H1 (cell line): ENCODE measurements around the gene STXBP5L. TPM values are rescaled to one million over a fixed set of nuclear protein-coding genes. Genes with fewer than 3 reads are reported as not detected.

Source experiments
- CTCF ChIA-PET: fragments of 300-600 bp; sonication (Branson Sonifier 250); formaldehyde crosslinking; loops from one replicate; lab custom pipeline; 2021; ENCODE audit not compliant: partially characterized antibody; lab: Charles Lee
- POLR2A ChIA-PET: fragments of 300-600 bp; sonication (Branson Sonifier 250); formaldehyde crosslinking; loops from one replicate; lab custom pipeline; 2021; ENCODE audit warnings: inconsistent platforms; ENCODE audit not compliant: partially characterized antibody; lab: Charles Lee
- DNase-seq, 2 experiments: peaks; one replicate each; pipeline versions ENCODE4 v3.0.0 to v3.0.0-alpha.2; 2010 to 2022; ENCODE audit warnings: low spot score in 2 of 2, low read depth in 1 of 2, mixed read lengths in 1 of 2
- FAIRE-seq: peaks from 2 replicates; lab custom pipeline; 2011; peaks lifted over from hg19 to GRCh38; lab: Jason Lieb, UNC
- H2AFZ ChIP-seq: 2 replicates; pipeline ENCODE4 v1.8.1; 2012; ENCODE audit warnings: low read length, inconsistent platforms
- H2AK5ac ChIP-seq: 2 replicates; pipeline ENCODE4 v1.6.1; 2013; ENCODE audit warnings: low read depth, low read length
- H2BK120ac ChIP-seq: replicated peaks from 2 replicates; pipeline ENCODE3; 2013; ENCODE audit warnings: low read depth, low read length, inconsistent platforms
- H2BK12ac ChIP-seq: 2 replicates; pipeline ENCODE4 v1.6.1; 2013; ENCODE audit warnings: low read depth, low read length
- H2BK15ac ChIP-seq: 2 replicates; pipeline ENCODE4 v1.6.1; 2013; ENCODE audit warnings: low read length
- H2BK20ac ChIP-seq: 2 replicates; pipeline ENCODE4 v1.6.1; 2013; ENCODE audit warnings: low read length
- H2BK5ac ChIP-seq: 2 replicates; pipeline ENCODE4 v1.6.1; 2013; ENCODE audit warnings: low read depth, low read length
- H3K14ac ChIP-seq: 2 replicates; pipeline ENCODE4 v1.6.1; 2013; ENCODE audit warnings: inconsistent platforms; ENCODE audit not compliant: insufficient read length
- H3K18ac ChIP-seq: 2 replicates; pipeline ENCODE4 v1.6.1; 2013; ENCODE audit warnings: low read length; ENCODE audit errors: extremely low read depth
- H3K23ac ChIP-seq: 2 replicates; pipeline ENCODE4 v1.6.1; 2013; ENCODE audit warnings: inconsistent platforms; ENCODE audit not compliant: insufficient read length
- H3K23me2 ChIP-seq: 2 replicates; pipeline ENCODE4 v1.6.1; 2013; ENCODE audit warnings: low read depth, low read length
- H3K27ac ChIP-seq: 2 replicates; pipeline ENCODE4 v1.6.1; 2011; ENCODE audit warnings: low read depth, low read length, inconsistent platforms
- H3K27me3 ChIP-seq, 4 experiments: replicated peaks in 1 of 4; 1 replicate in 1 of 4; 2 replicates in 3 of 4; pipeline versions ENCODE4 v1.6.1 to v1.8.1; 2011 to 2013; ENCODE audit warnings: low read length in 3 of 4, mild to moderate bottlenecking in 3 of 4, inconsistent platforms in 2 of 4, mixed read lengths in 2 of 4, moderate library complexity in 1 of 4; ENCODE audit not compliant: control insufficient read depth in 3 of 4, insufficient read depth in 3 of 4; ENCODE audit errors: extremely low read depth in 1 of 4
- H3K36me3 ChIP-seq, 4 experiments: 2 replicates each; pipeline versions ENCODE4 v1.6.1 to v1.8.1; 2011 to 2013; ENCODE audit warnings: mild to moderate bottlenecking in 4 of 4, low read length in 3 of 4, moderate library complexity in 2 of 4, control low read depth in 1 of 4, inconsistent platforms in 1 of 4; ENCODE audit not compliant: insufficient read depth in 4 of 4, control insufficient read depth in 2 of 4
- H3K4ac ChIP-seq: replicated peaks from 2 replicates; pipeline ENCODE3; 2013; ENCODE audit warnings: low read length, low read depth, mixed read lengths, inconsistent platforms; ENCODE audit not compliant: insufficient read length
- H3K4me1 ChIP-seq, 4 experiments: replicated peaks in 1 of 4; 1 replicate in 1 of 4; 2 replicates in 3 of 4; pipeline versions ENCODE4 v1.6.1 to v1.8.1; 2011 to 2013; ENCODE audit warnings: low read length in 3 of 4, inconsistent platforms in 2 of 4, mixed read lengths in 1 of 4; ENCODE audit not compliant: insufficient read depth in 4 of 4, control insufficient read depth in 3 of 4
- H3K4me2 ChIP-seq, 2 experiments: 2 replicates each; pipeline versions ENCODE4 v1.6.1 to v1.8.1; 2011 to 2013; ENCODE audit warnings: low read depth in 2 of 2, low read length in 2 of 2, control low read depth in 1 of 2, inconsistent platforms in 1 of 2, mild to moderate bottlenecking in 1 of 2; ENCODE audit not compliant: insufficient read depth in 1 of 2
- H3K4me3 ChIP-seq, 4 experiments: fragments of 200-600, 300-600 bp in 1 of 4; sonication (generic), shearing (Covaris generic), sonication (Bioruptor Twin) in 1 of 4; 2 replicates each; pipeline versions ENCODE4 v1.5.1 to v1.8.1; 2011 to 2016; ENCODE audit warnings: low read length in 4 of 4, low read depth in 3 of 4, control low read depth in 2 of 4, inconsistent platforms in 2 of 4, mild to moderate bottlenecking in 2 of 4, mixed read lengths in 1 of 4, moderate library complexity in 1 of 4; ENCODE audit not compliant: insufficient read depth in 2 of 4; ENCODE audit errors: extremely low read depth in 1 of 4
- H3K56ac ChIP-seq: replicated peaks from 2 replicates; pipeline ENCODE3; 2013; ENCODE audit warnings: low read depth, mild to moderate bottlenecking, mixed read lengths, low read length, inconsistent platforms; ENCODE audit not compliant: insufficient read length
- H3K79me1 ChIP-seq: 2 replicates; pipeline ENCODE4 v1.6.1; 2013; ENCODE audit warnings: low read depth, low read length, control low read depth
- H3K79me2 ChIP-seq, 2 experiments: 2 replicates each; pipeline versions ENCODE4 v1.6.1 to v1.8.1; 2012 to 2013; ENCODE audit warnings: low read length in 2 of 2, mild to moderate bottlenecking in 2 of 2, inconsistent platforms in 1 of 2; ENCODE audit not compliant: insufficient read depth in 2 of 2, control insufficient read depth in 1 of 2
- H3K9ac ChIP-seq, 4 experiments: replicated peaks in 1 of 4; 1 replicate in 1 of 4; 2 replicates in 3 of 4; pipeline versions ENCODE4 v1.6.1 to v1.8.1; 2011 to 2013; ENCODE audit warnings: low read depth in 3 of 4, low read length in 3 of 4, control low read depth in 2 of 4, mild to moderate bottlenecking in 2 of 4, moderate library complexity in 2 of 4, inconsistent platforms in 1 of 4; ENCODE audit errors: extremely low read depth in 1 of 4
- H3K9me3 ChIP-seq, 2 experiments: 2 replicates each; pipeline versions ENCODE4 v1.6.1 to v1.8.1; 2012 to 2013; ENCODE audit warnings: mild to moderate bottlenecking in 2 of 2, moderate library complexity in 2 of 2, control low read depth in 1 of 2, inconsistent platforms in 1 of 2, low read depth in 1 of 2, low read length in 1 of 2, mixed read lengths in 1 of 2; ENCODE audit not compliant: insufficient read depth in 2 of 2
- H4K20me1 ChIP-seq, 2 experiments: replicated peaks in 1 of 2; 2 replicates each; pipeline versions ENCODE3 to v1.8.1; 2011 to 2013; ENCODE audit warnings: inconsistent platforms in 2 of 2, low read length in 2 of 2, mild to moderate bottlenecking in 1 of 2; ENCODE audit not compliant: insufficient read depth in 2 of 2, control insufficient read depth in 1 of 2
- H4K5ac ChIP-seq: 2 replicates; pipeline ENCODE4 v1.6.1; 2013; ENCODE audit warnings: low read length, low read depth, mixed read lengths, inconsistent platforms; ENCODE audit not compliant: insufficient read length
- H4K8ac ChIP-seq: 2 replicates; pipeline ENCODE4 v1.8.0; 2013; ENCODE audit warnings: mild to moderate bottlenecking, moderate library complexity, low read length, inconsistent platforms; ENCODE audit not compliant: insufficient read depth; ENCODE audit errors: extremely low read depth
- H4K91ac ChIP-seq: replicated peaks from 2 replicates; pipeline ENCODE3; 2013; ENCODE audit warnings: low read length, mixed read lengths, inconsistent platforms; ENCODE audit not compliant: insufficient read length
- ATF2 ChIP-seq: IDR thresholded peaks from 2 replicates; pipeline ENCODE4 v1.6.1; 2012; ENCODE audit warnings: low read length, inconsistent platforms
- CHD2 ChIP-seq: IDR thresholded peaks from 2 replicates; pipeline ENCODE4 v1.6.1; 2012; ENCODE audit warnings: low read length, improper control_type of control experiment
- CTBP2 ChIP-seq: IDR thresholded peaks from 2 replicates; pipeline ENCODE4 v1.7.0; 2011; ENCODE audit warnings: borderline replicate concordance, mild to moderate bottlenecking, moderate library complexity, mixed read lengths, low read length; ENCODE audit not compliant: insufficient read depth, insufficient read length
- EGR1 ChIP-seq: IDR thresholded peaks from 2 replicates; pipeline ENCODE4 v1.6.1; 2011; ENCODE audit warnings: low read depth, low read length, borderline replicate concordance
- GABPA ChIP-seq: IDR thresholded peaks from 2 replicates; pipeline ENCODE4 v1.6.1; 2011; ENCODE audit warnings: mild to moderate bottlenecking, low read length, moderate library complexity, borderline replicate concordance; ENCODE audit not compliant: insufficient read depth
- KDM1A ChIP-seq: fragments of 200-600, 300-600 bp; sonication (generic); IDR thresholded peaks from 2 replicates; pipeline ENCODE4 v1.7.1; 2016; ENCODE audit warnings: mild to moderate bottlenecking, low read length, borderline replicate concordance
- NANOG ChIP-seq: IDR thresholded peaks from 2 replicates; pipeline ENCODE4 v1.6.1; 2011; ENCODE audit warnings: low read length, low read depth, mild to moderate bottlenecking, inconsistent platforms; ENCODE audit not compliant: insufficient read depth, poor library complexity, severe bottlenecking
- RNF2 ChIP-seq: fragments of 200-900, 300-1000 bp; sonication (generic); IDR thresholded peaks from 2 replicates; pipeline ENCODE4 v1.7.1; 2016; ENCODE audit warnings: borderline replicate concordance, low read depth, mild to moderate bottlenecking, antibody characterized with exemption, low read length; ENCODE audit not compliant: poor library complexity, severe bottlenecking; ENCODE audit errors: missing control alignments
- SAP30 ChIP-seq: fragments of 300-600 bp; sonication (generic); IDR thresholded peaks from 2 replicates; pipeline ENCODE4 v1.7.1; 2012; ENCODE audit warnings: low read length, moderate library complexity, mild to moderate bottlenecking, inconsistent platforms; ENCODE audit not compliant: insufficient read depth, insufficient replicate concordance
- SIN3A ChIP-seq, 2 experiments: IDR thresholded peaks in 1 of 2; conservative IDR thresholded peaks in 1 of 2; 2 replicates each; pipeline ENCODE4 v1.6.1; 2011 to 2012; ENCODE audit warnings: low read length in 2 of 2, improper control_type of control experiment in 1 of 2, low read depth in 1 of 2, mild to moderate bottlenecking in 1 of 2
- SIRT6 ChIP-seq: IDR thresholded peaks from one replicate; pipeline ENCODE4 v1.7.1; 2012; ENCODE audit warnings: low read length, inconsistent platforms
- WGBS, 2 experiments: shearing (Covaris generic) in 1 of 2; methylation state at CpG; one replicate each; pipeline versions ENCODE4 v1.1.6 to v1.1.7; 2013 to 2015; ENCODE audit warnings: low lambda C conversion rate in 2 of 2, mixed read lengths in 2 of 2, inconsistent platforms in 1 of 2, low coverage in 1 of 2, missing lambda C conversion rate in 1 of 2; ENCODE audit not compliant: insufficient replicate concordance in 2 of 2, insufficient coverage in 1 of 2, insufficient read length in 1 of 2; ENCODE audit errors: extremely low coverage in 1 of 2, missing lambda C conversion rate in 1 of 2; 5-methylcytosine and 5-hydroxymethylcytosine counted together
- polyA plus RNA-seq, 7 experiments: library from polyadenylated mRNA; depleted of rRNA in 3 of 7; stranded (reverse) in 5 of 7; unstranded in 2 of 7; fragments of >200 nt in 5 of 7; fragments of 200-250 nt in 2 of 7; gene quantifications; 1 replicate in 5 of 7; 2 replicates in 1 of 7; 4 replicates in 1 of 7; pipeline versions ENCODE4 v1.2.1 to v1.2.3, GENCODE V29; 2011 to 2013; ENCODE audit warnings: missing spikeins in 2 of 7, mixed read lengths in 2 of 7
- total RNA-seq: library from RNA; stranded (reverse); fragmentation: NEBNext Ultra II Directional; extraction: Animal tissue kit (Norgen Biotek cat#: 25700); gene quantifications from 2 replicates; pipeline ENCODE4 v1.2.1, GENCODE V29; 2021

Gene STXBP5L
- total and polyA plus RNA-seq, 2 of the 8 experiments (the other 6 are each of a cell fraction or from before 2014, with no cell fraction given) = 2.0 to 6.0 TPM

DNA sequence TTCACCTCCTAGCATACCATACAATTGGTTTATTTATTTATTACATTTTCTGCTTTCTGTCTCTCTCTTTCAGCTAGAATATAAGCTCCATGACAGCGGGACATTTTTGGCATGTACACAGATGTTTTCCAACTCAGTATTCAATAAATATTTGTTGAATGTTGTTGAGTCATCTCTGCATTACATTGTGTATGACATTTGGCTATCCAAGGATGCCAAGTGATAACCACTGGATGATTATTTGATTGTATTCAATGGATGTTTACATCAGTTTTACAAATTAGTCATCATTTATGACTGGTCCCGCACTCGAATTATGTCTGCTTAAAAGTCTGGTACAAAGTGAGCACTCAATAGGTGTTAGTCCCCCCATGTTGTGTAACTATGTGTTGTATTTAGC is 49.5 kb upstream of the STXBP5L start:
- 93% methylated on average over 3 of the region's 3 CpGs; no CpG with 5 or more reads in 1 of the 2 experiments for whole genome bisulfite sequencing, 2 experiments
- Histone ChIP-seq H3K9ac (no peak overlapping the region), H2BK20ac (no peak overlapping the region), H2AFZ (no peak overlapping the region), H3K27me3 (no peaks in the 10 kb centered on the region), H2BK120ac (no peak overlapping the region), H4K5ac (no peak overlapping the region), H2BK15ac (no peak overlapping the region), H3K23ac (no peak overlapping the region), H3K4me3 (no peak overlapping the region), H3K18ac (no peak overlapping the region), H3K4me2 (no peak overlapping the region), H4K20me1 (no peaks in the 10 kb centered on the region), H3K79me2 (no peaks in the 10 kb centered on the region), H3K27ac (no peak overlapping the region), H2BK12ac (no peak overlapping the region), H3K4ac (no peak overlapping the region), H4K8ac (no peak overlapping the region), H2BK5ac (no peak overlapping the region), H3K14ac (no peak overlapping the region), H2AK5ac (no peak overlapping the region), H3K36me3 (no peaks in the 10 kb centered on the region), H3K23me2 (no peaks in the 10 kb centered on the region), H3K79me1 (no peaks in the 10 kb centered on the region), H3K4me1 (peaks cover 0 to 4% (median 3%) of the 10 kb centered on the region in 4 experiments; a peak in 2 of 7 replicates), H3K56ac (no peak overlapping the region), H3K9me3 (no peaks in the 10 kb centered on the region), H4K91ac (no peak overlapping the region)
- CTCF ChIA-PET = interaction anchor here (0.6 to 1.0 kb wide), 2 partner anchors 31 to 293 kb away, joined by 3 read pairs; no protein-coding TSS in a partner anchor
- DNase-seq = no peak
- POLR2A ChIA-PET = no interaction called here
- no peak for FAIRE-seq
- no peak for TF ChIP-seq RNF2
- TF ChIP-seq CHD2 = no peak
- TF ChIP-seq GABPA = no peak
- TF ChIP-seq NANOG = no peak
- no peak for TF ChIP-seq KDM1A
- TF ChIP-seq CTBP2 = no peak
- TF ChIP-seq SAP30 = no peak
- no peak for TF ChIP-seq SIRT6
- no peak for TF ChIP-seq SIN3A (conservative IDR thresholded peaks at IDR 0.05 in 1 of 2, IDR thresholded peaks at IDR 0.05 in 1 of 2; ENCODE audit: low read depth in 1 of 2, low read length in 2 of 2)
- TF ChIP-seq ATF2 = no peak
- no peak for TF ChIP-seq EGR1
